GM23338 (cell line): ENCODE data around the gene PCGF3.

ENCODE experiments used
- CREB1 ChIP-seq: fragments of 250-450 bp; sonication (Bioruptor Pico); IDR thresholded peaks from 2 replicates; pipeline ENCODE4 v1.5.0; 2020; ENCODE audit warnings: low read depth, mild to moderate bottlenecking, moderate library complexity
- EZH2 ChIP-seq: fragments of 200-600 bp; sonication (generic); IDR thresholded peaks from one replicate; pipeline ENCODE4 v1.8.0; 2017; ENCODE audit warnings: antibody characterized with exemption, mild to moderate bottlenecking, low read depth; ENCODE audit not compliant: unreplicated experiment
- JUNB ChIP-seq: IDR thresholded peaks from one replicate; pipeline ENCODE4 v1.6.1; 2016; ENCODE audit warnings: antibody characterized with exemption; ENCODE audit not compliant: unreplicated experiment
- POLR2AphosphoS5 ChIP-seq: IDR thresholded peaks from 2 replicates; pipeline ENCODE4 v1.6.1; 2016; ENCODE audit warnings: antibody characterized with exemption, low read depth
- STAT1 ChIP-seq: IDR thresholded peaks from one replicate; pipeline ENCODE4 v1.6.1; 2016; ENCODE audit warnings: antibody characterized with exemption; ENCODE audit not compliant: unreplicated experiment
- TF ChIP-seq, protein P1 (sequence below), 2 experiments: fragments of 200-600 bp in 1 of 2; sonication (generic) in 1 of 2; conservative IDR thresholded peaks; 2 replicates each; pipeline versions ENCODE4 v1.5.1 to v1.6.1; 2016 to 2017; ENCODE audit warnings: antibody characterized with exemption in 2 of 2, low read depth in 2 of 2, mild to moderate bottlenecking in 2 of 2, moderate library complexity in 1 of 2
- TF ChIP-seq, protein P2 (sequence below): IDR thresholded peaks from one replicate; pipeline ENCODE4 v1.6.1; 2018; ENCODE audit warnings: antibody characterized with exemption; ENCODE audit not compliant: unreplicated experiment
- TF ChIP-seq, protein P3 (sequence below): IDR thresholded peaks from 2 replicates; pipeline ENCODE4 v1.6.1; 2016; ENCODE audit warnings: antibody characterized with exemption

DNA sequence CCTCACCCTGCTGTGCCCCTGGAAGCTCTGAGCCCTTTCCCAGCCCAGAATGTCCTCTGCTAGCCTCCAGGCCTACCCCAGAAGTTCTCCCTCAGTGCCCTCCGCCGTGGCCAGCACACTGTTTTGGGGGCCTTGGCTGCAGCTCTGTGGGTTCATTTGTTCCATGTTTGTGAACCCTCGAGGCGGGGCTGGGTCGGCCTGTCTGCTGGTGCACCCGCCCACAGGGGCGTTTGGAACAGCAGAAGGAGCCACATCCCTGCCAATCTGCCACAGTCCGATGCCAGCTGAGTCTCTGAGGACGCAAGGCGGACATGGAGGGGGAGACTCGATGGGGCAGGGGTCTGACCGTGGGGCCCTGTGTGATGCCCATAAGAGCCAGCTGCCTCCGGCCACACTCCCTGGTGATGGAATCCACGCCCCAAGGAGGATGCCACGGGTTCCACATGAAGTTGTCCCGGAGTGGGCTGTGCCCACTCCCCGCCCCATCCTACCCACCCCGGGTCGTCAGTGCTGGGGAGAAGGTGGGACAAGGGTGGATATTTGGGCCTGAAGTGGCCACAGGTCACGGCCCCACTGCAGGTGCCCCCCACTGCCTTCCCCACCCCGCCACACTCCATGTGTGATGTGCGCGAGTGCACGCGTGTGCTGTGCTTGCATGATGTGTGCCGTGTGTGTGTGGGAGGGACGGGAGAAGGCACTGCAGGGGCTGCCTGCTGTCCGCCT is 38.6 kb upstream of the PCGF3 start:
- TF ChIP-seq, protein P1, sequence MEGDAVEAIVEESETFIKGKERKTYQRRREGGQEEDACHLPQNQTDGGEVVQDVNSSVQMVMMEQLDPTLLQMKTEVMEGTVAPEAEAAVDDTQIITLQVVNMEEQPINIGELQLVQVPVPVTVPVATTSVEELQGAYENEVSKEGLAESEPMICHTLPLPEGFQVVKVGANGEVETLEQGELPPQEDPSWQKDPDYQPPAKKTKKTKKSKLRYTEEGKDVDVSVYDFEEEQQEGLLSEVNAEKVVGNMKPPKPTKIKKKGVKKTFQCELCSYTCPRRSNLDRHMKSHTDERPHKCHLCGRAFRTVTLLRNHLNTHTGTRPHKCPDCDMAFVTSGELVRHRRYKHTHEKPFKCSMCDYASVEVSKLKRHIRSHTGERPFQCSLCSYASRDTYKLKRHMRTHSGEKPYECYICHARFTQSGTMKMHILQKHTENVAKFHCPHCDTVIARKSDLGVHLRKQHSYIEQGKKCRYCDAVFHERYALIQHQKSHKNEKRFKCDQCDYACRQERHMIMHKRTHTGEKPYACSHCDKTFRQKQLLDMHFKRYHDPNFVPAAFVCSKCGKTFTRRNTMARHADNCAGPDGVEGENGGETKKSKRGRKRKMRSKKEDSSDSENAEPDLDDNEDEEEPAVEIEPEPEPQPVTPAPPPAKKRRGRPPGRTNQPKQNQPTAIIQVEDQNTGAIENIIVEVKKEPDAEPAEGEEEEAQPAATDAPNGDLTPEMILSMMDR (conservative IDR thresholded peaks at IDR 0.05; ENCODE audit: low read depth in 2 of 2) = no peak
- no peak for TF ChIP-seq POLR2AphosphoS5
- no peak for TF ChIP-seq CREB1 (CRISPR knock-in tag)
- no peak for TF ChIP-seq EZH2
- TF ChIP-seq, protein P2, sequence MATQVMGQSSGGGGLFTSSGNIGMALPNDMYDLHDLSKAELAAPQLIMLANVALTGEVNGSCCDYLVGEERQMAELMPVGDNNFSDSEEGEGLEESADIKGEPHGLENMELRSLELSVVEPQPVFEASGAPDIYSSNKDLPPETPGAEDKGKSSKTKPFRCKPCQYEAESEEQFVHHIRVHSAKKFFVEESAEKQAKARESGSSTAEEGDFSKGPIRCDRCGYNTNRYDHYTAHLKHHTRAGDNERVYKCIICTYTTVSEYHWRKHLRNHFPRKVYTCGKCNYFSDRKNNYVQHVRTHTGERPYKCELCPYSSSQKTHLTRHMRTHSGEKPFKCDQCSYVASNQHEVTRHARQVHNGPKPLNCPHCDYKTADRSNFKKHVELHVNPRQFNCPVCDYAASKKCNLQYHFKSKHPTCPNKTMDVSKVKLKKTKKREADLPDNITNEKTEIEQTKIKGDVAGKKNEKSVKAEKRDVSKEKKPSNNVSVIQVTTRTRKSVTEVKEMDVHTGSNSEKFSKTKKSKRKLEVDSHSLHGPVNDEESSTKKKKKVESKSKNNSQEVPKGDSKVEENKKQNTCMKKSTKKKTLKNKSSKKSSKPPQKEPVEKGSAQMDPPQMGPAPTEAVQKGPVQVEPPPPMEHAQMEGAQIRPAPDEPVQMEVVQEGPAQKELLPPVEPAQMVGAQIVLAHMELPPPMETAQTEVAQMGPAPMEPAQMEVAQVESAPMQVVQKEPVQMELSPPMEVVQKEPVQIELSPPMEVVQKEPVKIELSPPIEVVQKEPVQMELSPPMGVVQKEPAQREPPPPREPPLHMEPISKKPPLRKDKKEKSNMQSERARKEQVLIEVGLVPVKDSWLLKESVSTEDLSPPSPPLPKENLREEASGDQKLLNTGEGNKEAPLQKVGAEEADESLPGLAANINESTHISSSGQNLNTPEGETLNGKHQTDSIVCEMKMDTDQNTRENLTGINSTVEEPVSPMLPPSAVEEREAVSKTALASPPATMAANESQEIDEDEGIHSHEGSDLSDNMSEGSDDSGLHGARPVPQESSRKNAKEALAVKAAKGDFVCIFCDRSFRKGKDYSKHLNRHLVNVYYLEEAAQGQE = no peak
- TF ChIP-seq, protein P3, sequence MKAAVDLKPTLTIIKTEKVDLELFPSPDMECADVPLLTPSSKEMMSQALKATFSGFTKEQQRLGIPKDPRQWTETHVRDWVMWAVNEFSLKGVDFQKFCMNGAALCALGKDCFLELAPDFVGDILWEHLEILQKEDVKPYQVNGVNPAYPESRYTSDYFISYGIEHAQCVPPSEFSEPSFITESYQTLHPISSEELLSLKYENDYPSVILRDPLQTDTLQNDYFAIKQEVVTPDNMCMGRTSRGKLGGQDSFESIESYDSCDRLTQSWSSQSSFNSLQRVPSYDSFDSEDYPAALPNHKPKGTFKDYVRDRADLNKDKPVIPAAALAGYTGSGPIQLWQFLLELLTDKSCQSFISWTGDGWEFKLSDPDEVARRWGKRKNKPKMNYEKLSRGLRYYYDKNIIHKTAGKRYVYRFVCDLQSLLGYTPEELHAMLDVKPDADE = no peak
- TF ChIP-seq STAT1 = no peak
- no peak for TF ChIP-seq JUNB
